ENCODE measurements around the gene FGD3.

GRCh38 chr9:93037476-93037971 lies 90.2 kb downstream of the FGD3 start:
- no peak for TF ChIP-seq CTCF (IDR thresholded peaks at IDR 0.05; ENCODE audit: insufficient read depth, low read length, poor library complexity, severe bottlenecking)
- no peak for TF ChIP-seq EZH2phosphoT487 (conservative IDR thresholded peaks at IDR 0.05; ENCODE audit: low read length)

All from SU-DHL-6 (cell line).